Measurements from ENCODE around the gene MMD. TPM values are rescaled to one million over a fixed set of nuclear protein-coding genes. Genes with fewer than 3 reads are reported as not detected.
"Not testable (repeated sequence)": the region's sequence is repeated elsewhere in the genome, so short reads cannot be mapped to it uniquely, and the experiment has no call there.

Gene MMD
- total and polyA plus RNA-seq, 2 experiments from 2014 or later = 6.0 to 6.6 TPM

- H3K9me2 ChIP-seq (ENCODE audit: insufficient read depth) = no peaks in the 10 kb centered on the region
- no peak overlapping the region for H3K9ac ChIP-seq
- no peaks in the 10 kb centered on the region for H4K20me1 ChIP-seq (ENCODE audit: insufficient read depth)
- no peaks in the 10 kb centered on the region for H3K27me3 ChIP-seq (replicated peaks; ENCODE audit: insufficient read depth)
- H3K79me2 ChIP-seq (ENCODE audit: insufficient read depth) = no peaks in the 10 kb centered on the region
- in situ Hi-C loops (cut with MboI) = no loop called here
- DNase-seq = no peak
- TF ChIP-seq EZH2 (IDR thresholded peaks at IDR 0.05; ENCODE audit: insufficient read depth, poor library complexity, severe bottlenecking) (no peak), EZH2phosphoT487 (IDR thresholded peaks at IDR 0.05; ENCODE audit: insufficient read depth, low read depth) (no peak)
- no peak overlapping the region for H3K4me2 ChIP-seq (ENCODE audit: unreplicated experiment)
- peaks cover 9% of the 10 kb centered on the region for H3F3A ChIP-seq (ENCODE audit: insufficient read depth)
- no peak overlapping the region for H3K27ac ChIP-seq
- no peaks in the 10 kb centered on the region for H3K9me3 ChIP-seq (ENCODE audit: low read depth)
- no peak overlapping the region for H3K4me3 ChIP-seq
- WGBS, 2 experiments (ENCODE audit: low coverage in 1 of 2, low lambda C conversion rate in 2 of 2, missing lambda C conversion rate in 2 of 2) = 89 to 93% methylated on average over 4 of the region's 4 CpGs
- peaks cover 16% of the 10 kb centered on the region for H3K4me1 ChIP-seq (ENCODE audit: insufficient read depth)
- H2AFZ ChIP-seq = no peak overlapping the region
- H3K36me3 ChIP-seq (ENCODE audit: low read depth) = no peaks in the 10 kb centered on the region
These were observed 25.1 kb upstream of the MMD start for GRCh38 chr17:55446581-55447205.

GRCh38 chr17:55446004-55446403 lies 24.4 kb upstream of the MMD start:
- H3F3A ChIP-seq (ENCODE audit: insufficient read depth); H3K9me3 ChIP-seq (ENCODE audit: low read depth); H3K4me3 ChIP-seq; H2AFZ ChIP-seq; in situ Hi-C loops (cut with MboI); DNase-seq; H3K4me2 ChIP-seq (ENCODE audit: unreplicated experiment); H3K9me2 ChIP-seq (ENCODE audit: insufficient read depth); H4K20me1 ChIP-seq (ENCODE audit: insufficient read depth); H3K4me1 ChIP-seq (ENCODE audit: insufficient read depth); H3K27me3 ChIP-seq (replicated peaks; ENCODE audit: insufficient read depth); H3K27ac ChIP-seq; H3K79me2 ChIP-seq (ENCODE audit: insufficient read depth); H3K9ac ChIP-seq; H3K36me3 ChIP-seq (ENCODE audit: low read depth): not testable (repeated sequence)
- WGBS, 2 experiments (ENCODE audit: low coverage in 1 of 2, low lambda C conversion rate in 2 of 2, missing lambda C conversion rate in 2 of 2) = 80 to 82% methylated on average over 4 of the region's 4 CpGs

- Histone ChIP-seq H3K4me2 (ENCODE audit: unreplicated experiment) (no peak overlapping the region), H2AFZ (no peak overlapping the region), H3K27me3 (replicated peaks; ENCODE audit: insufficient read depth) (no peaks in the 10 kb centered on the region), H3K9me2 (ENCODE audit: insufficient read depth) (no peaks in the 10 kb centered on the region), H3K4me1 (ENCODE audit: insufficient read depth) (peaks cover 7% of the 10 kb centered on the region), H3F3A (ENCODE audit: insufficient read depth) (no peaks in the 10 kb centered on the region; the same call in 1 of the 2 replicates), H3K79me2 (ENCODE audit: insufficient read depth) (no peaks in the 10 kb centered on the region), H4K20me1 (ENCODE audit: insufficient read depth) (no peaks in the 10 kb centered on the region), H3K9ac (no peak overlapping the region), H3K4me3 (no peak overlapping the region), H3K9me3 (ENCODE audit: low read depth) (no peaks in the 10 kb centered on the region), H3K27ac (no peak overlapping the region), H3K36me3 (ENCODE audit: low read depth) (no peaks in the 10 kb centered on the region)
- no peak for DNase-seq
- in situ Hi-C loops (cut with MboI) = no loop called here
- 67 to 70% methylated on average over 6 of the region's 6 CpGs for WGBS, 2 experiments (ENCODE audit: low coverage in 1 of 2, low lambda C conversion rate in 2 of 2, missing lambda C conversion rate in 2 of 2)
- TF ChIP-seq EZH2 (IDR thresholded peaks at IDR 0.05; ENCODE audit: insufficient read depth, poor library complexity, severe bottlenecking) (no peak), EZH2phosphoT487 (IDR thresholded peaks at IDR 0.05; ENCODE audit: insufficient read depth, low read depth) (no peak)
These were observed 23.1 kb upstream of the MMD start for GRCh38 chr17:55444471-55445441.

GRCh38 chr17:55443904-55444303 lies 22.3 kb upstream of the MMD start:
- Histone ChIP-seq H3K4me1 (ENCODE audit: insufficient read depth) (peaks cover 7% of the 10 kb centered on the region), H3K27ac (no peak overlapping the region), H3K27me3 (replicated peaks; ENCODE audit: insufficient read depth) (no peaks in the 10 kb centered on the region), H4K20me1 (ENCODE audit: insufficient read depth) (no peaks in the 10 kb centered on the region), H3K9me3 (ENCODE audit: low read depth) (no peaks in the 10 kb centered on the region), H3K9me2 (ENCODE audit: insufficient read depth) (no peaks in the 10 kb centered on the region), H3K4me2 (ENCODE audit: unreplicated experiment) (no peak overlapping the region), H3K9ac (no peak overlapping the region), H3F3A (ENCODE audit: insufficient read depth) (no peaks in the 10 kb centered on the region; the same call in 1 of the 2 replicates), H3K4me3 (no peak overlapping the region), H3K36me3 (ENCODE audit: low read depth) (no peaks in the 10 kb centered on the region), H3K79me2 (ENCODE audit: insufficient read depth) (no peaks in the 10 kb centered on the region), H2AFZ (no peak overlapping the region)
- 96 to 97% methylated on average over 10 of the region's 10 CpGs for WGBS, 2 experiments (ENCODE audit: low coverage in 1 of 2, low lambda C conversion rate in 2 of 2, missing lambda C conversion rate in 2 of 2)
- in situ Hi-C loops (cut with MboI) = no loop called here
- no peak for TF ChIP-seq EZH2 (IDR thresholded peaks at IDR 0.05; ENCODE audit: insufficient read depth, poor library complexity, severe bottlenecking)
- TF ChIP-seq EZH2phosphoT487 (IDR thresholded peaks at IDR 0.05; ENCODE audit: insufficient read depth, low read depth) = no peak
- DNase-seq = no peak

Measured in GM23248 (cell line).